GM19240 (cell line): ENCODE measurements around the gene KCNQ1.

Source experiments
- DNase-seq: peaks from one replicate; pipeline ENCODE4 v3.0.0; 2011; ENCODE audit warnings: low spot score; ENCODE audit not compliant: insufficient read length

The KCNQ1 gene

DNA sequence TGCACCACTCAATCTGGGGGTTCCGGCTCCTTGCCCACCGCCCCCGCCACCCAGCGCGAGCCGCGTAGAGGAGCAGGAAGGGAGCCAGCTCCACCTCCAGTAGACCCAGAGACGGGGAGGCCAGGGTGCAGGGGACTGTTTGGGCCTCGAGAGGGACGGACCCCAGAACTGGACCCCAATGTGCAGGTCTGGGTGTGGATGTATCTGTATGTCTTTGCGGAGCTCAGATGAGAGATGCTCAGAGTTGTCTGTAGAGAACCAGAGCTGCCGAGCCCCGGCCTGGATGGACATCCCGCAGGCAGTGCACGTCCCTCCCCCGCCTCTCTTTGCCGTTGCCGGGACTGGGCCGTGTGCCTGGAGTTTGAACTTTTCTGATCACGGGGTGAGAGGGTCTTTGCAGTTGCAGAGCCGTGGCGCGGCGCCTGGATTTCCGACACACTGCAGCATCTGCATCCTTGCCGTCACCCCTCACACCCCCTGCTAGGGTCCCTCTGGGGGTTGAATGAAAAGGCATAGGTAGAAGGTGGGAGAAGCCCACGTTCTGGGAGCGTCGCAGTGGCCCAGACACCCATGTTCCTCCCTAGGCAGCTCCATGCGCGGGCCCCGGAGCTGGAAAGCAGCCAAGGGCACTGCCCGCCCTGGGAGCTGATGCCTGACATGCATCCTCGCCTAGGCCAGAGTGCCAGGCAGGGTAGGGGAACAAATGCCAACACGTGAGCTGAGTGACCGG, 105.2 kb downstream of the KCNQ1 start:
- DNase-seq: no peak

DNA sequence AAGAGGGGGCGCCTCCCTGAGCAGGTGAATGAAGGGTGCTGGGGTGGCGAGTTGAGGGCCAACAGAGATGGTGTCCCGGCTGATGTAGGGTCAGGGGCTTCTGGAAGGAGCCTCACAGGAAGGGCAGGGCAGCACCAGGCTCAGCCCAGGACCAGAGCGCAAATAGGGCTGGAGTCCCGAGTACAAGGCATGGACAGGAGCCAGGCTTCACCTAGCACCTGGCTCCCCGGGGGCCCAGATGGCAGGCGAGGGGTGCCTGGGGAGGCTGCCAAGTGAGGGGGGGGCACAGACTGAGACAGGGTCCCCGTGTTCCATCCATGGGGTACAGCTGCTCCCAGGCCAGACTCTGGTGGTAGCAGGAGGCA, 105.8 kb downstream of the KCNQ1 start:
- no peak for DNase-seq

DNA sequence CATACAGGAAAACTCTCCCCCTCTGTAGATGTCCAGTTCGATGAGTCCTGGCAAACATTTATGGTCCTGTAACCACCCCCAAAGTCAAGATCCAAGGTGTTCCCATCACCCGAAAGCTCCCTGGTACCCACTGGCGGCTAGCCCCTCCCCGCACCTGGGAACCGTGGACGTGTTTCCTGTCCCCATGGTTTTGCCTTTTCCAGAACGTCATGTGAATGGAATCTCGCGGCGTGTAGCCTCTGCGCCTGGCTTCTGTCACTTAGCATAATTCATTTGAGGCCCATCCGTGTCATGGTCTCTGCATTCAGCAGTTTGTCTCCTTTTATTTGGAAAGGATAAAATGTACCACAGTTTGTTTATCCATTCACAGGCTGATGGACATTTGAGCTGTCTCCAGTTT, 106.3 kb downstream of the KCNQ1 start:
- no peak for DNase-seq

DNA sequence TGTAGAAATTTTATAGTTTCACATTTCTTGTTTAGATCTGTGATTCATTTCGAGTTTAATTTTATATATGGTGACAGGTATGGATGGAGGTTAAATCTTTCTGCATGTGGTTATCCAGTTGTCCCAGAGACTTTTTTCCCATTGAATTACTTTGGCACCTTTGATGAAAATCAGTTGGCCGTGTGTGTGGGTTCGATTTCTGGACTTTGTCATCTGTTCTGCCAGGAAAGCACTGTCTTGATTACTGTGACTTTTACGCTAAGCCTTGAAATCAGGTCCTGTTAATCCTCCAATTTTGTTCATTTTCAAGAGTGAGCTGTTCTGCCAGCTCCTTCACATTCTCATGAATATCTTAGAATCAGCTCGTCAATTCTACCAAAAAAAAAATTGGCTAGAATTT, 107.4 kb downstream of the KCNQ1 start:
- no peak for DNase-seq

DNA sequence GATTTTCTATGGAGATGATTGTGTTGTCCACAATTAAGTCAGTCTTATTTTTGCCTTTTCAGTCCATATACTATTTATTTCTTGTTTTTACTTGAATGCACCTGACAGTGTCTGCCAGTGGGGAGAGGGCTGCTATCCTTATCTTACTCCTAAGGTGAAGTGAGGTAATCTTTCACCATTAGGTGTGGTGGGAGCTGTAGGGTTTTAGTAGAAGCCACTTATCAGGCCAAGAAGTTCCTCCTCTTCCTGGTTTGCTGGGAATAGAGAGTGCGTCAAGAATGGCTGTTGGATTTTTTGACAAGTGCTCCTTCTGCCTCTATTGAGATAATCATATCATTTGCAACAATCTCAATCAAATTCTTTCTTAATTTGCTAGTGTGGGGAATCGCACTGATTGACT, 108.4 kb downstream of the KCNQ1 start:
- no peak for DNase-seq

DNA sequence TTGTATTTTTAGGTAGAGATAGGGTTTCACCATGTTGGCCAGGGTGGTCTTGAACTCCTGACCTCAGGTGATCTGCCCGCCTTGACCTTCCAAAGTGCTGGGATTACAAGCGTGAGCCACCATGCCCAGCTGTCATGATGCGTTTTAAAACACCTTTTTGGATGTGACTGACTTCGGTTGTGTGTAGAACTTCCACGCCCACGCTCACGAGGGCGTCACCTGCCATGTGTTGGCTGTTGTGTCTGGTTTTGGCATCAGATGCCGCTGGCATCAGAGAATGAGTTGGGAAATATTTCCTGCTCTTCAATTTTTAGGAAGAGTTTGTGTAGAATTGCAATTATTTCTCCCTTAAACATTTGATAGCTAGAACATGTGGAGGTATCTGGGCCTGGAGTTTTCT, 109.1 kb downstream of the KCNQ1 start:
- no peak for DNase-seq

DNA sequence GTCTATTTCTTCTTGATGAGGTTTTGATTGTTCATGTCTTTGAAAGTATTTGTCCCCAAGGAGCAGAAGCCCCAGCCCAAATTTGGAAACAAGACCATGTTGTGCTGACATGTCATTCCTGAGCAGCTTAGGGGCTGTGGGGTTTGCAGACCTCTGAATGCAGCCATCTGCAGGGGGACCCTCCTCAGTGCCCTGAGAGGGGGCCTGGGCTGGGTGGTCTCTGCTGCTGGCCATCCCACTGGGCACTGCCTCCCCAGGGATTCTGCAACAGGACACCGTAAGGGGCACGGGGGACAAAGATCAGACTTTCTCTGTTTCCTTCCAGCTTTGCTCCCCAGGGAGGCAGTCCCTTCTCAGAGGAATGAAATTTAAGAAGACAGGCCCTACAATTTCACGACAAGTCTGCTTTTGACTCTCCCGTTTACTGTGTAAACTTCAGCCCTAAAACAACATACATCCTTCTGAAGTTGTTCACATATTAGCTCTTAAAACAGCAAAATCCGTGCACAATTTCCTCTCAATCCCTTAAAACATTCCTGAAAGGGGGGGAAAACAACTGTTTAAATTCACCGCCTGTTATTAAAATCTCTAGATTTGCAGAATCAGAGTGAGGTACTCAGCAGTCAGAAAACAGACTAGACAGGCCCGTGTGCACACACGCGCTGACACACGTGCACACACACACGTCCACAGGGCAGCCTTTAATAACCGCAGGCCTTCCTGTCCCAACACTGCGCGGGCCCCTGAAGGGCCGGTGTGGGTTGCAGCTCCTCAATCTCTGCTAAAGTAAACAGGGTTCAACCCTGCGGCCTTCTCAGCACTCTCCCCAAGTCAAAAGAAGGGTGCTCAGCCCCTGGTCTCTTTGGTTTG, 109.8 kb downstream of the KCNQ1 start:
- no peak for DNase-seq

DNA sequence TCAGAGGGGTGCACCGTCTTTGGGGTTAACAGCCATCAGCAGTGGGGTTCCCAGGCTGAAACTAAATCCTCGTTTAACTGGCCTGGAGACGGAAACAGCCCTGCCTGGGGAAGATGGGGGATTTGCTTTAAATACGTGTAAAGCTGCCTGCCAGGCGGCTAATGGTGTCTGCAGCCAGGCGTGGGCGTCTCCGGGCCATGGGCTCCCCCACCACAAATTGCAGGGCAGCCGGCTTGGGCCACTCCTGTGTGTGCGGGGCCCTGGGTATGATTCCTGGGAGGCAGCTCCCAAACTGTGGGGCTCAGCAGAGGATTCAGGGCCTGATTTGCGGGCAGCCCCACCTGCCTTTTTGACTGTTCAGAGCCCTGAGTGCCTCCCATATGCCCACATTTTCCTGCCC, 110.5 kb downstream of the KCNQ1 start:
- no peak for DNase-seq

DNA sequence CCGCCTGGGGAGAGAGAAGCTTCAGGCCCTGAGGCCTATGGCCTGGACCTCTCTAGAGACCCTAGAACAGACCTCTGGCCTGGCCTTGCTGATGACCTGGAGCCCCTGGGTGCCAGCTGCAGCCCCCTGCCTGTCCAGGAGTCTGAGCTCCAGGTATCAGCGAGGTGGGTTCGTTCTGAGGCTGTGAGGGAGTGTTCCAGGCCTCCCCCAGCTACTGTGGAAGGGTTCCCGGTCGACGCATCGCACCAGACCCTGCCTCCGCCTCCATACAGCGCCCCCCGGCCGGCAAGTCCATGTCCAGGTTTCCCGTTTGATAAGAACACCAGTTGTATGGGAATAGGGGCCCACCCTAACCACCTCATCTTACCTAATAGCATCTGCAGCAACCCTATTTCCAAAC, 111.1 kb downstream of the KCNQ1 start:
- DNase-seq: no peak

DNA sequence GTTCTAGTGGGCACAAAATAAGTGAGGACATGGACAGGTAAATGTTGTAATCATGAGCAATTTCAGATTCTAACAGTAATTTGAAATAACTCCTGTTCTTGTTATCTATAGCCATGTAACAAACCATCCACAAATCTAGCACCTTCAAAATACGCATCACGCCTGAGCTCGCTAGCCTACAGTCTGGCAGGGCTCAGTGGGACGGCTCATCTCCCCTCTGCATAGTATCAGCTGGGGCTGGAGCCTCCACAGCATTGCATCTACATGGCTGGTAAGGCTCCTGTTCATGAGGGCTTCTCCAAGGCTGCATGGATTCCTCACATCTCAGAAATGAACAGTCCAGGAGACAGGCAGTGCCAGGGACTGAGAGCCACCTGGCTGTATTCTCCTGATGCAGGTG, 112.6 kb downstream of the KCNQ1 start:
- DNase-seq: no peak

DNA sequence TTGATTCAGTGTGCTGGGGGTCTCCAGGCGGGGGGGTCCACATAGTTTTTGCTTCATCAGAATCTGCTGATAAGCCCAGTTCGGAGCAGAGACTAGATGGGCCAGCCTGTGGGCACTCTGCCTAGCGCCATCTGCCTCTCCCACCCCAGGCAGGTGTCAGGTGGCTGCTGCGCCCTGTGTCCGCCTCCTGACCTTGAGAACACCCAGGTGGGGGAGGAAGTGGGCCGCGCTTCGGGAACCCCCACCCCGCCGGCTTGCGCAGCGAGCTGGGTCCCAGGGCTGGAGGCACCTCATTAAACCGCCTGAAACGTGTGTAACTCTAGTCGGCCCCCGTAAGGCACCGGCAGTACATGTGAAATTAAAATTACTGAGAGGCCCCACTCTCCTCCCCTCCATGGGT, 113.6 kb downstream of the KCNQ1 start:
- no peak for DNase-seq

DNA sequence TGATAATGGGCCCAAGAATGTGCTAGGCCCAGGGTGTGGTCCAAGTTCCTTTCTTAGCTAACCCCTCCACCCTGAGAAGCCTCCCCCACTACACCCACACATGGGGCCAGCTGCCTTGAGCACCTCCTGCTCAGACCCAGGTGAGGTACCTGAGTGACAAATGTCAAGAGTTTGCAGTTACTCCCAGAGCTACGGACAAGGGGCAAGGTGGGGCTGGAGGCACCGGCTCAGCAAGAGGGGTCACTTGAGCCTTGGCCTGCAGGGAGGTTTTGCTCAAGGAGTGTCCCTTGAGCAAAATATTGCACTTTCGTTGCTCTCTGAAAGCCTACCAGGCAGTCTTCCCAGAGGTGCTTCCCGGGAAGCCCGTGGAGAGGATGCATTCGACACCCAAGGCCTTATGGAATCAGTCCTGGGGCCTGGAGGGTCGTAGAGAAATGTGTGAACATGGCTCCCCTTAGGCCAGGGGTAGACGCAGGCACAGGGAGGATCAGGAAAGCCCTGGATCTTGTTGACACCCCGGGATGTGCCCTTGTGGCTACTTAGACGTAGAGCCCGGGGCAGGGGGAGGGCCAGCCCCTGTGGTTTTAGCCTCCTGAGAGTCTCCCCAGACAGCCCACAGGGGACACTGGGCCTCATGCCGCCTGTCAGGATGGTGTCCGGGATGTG, 114.2 kb downstream of the KCNQ1 start:
- no peak for DNase-seq

DNA sequence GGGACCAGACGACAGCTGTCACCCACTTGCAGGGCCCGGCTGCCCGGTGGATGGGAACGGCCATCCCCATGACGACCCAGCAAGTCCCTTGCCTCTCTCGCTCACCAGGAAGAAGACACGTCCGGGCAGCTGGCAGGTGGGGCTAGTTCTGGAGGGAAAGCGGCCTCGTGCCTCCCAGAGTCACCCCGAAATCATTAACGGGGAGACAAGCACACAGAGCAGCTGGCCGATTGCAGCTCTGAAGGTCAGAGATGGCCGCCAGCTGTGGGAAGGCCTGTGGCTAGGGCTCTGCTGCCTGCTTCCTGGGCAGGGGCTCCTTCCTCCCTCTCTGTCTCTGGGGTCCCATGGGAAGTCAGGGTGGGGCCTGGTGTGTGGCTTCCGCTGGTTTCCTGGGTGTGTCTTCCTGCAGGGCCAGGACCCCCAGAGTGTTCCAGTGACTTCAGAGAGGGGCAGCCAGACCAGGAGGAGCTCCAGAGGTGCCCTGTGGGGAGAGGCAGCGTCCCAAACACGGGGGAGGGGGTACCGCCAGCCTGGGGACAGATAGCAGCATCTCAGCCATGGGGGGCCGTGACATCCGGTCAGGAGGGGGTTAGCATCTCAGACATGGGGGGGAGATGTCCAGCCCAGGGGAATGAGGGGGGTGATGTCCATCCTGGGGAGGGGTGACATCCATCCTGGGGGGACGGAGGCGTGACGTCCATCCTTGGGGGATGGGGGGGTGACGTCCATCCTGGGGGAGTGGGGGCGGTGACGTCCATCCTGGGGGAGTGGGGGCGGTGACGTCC, 114.9 kb downstream of the KCNQ1 start:
- no peak for DNase-seq

DNA sequence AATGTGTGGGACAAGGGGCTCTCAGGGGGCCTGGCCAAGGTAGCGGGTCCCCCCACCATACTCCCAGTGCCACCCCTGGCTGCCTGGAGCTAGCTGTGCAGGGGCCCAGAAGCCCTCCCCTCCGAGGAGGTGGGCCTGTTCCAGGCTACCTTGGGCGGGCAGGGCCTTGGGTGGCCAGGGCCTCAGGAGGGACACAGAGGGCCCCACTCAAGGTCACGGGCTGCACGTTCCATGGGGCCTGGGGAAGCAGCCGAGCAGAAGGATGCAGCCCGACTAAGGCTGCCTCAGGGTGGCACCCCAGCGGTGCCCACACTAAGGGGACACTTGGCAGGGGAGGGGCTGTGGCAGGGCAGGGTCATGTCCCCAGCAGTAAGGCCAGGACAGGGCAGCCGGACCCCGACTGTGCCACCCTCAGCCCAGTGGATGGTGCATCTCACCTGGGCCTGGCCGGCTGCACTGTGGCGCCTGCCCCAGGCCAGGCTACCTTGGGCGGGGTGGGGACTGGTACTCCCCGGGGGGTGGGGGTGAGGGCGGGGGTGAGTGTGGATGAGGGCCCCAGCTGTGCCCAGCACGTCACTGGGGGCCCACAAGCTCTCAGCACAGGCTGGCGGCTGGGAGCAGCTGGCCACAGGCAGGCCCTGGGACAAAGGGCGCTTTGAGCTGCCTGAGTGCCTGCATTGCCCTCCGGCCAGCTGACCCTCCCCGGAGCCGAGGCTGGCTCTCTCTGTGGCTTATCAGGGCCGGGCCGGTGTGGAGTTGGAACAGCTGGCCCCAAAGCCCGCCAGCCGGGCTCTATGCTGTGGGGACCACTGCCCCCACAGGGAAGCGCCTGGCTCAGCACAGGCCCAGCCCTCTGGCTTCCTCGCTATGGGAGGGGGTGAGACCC, 117.1 kb downstream of the KCNQ1 start:
- DNase-seq: no peak

DNA sequence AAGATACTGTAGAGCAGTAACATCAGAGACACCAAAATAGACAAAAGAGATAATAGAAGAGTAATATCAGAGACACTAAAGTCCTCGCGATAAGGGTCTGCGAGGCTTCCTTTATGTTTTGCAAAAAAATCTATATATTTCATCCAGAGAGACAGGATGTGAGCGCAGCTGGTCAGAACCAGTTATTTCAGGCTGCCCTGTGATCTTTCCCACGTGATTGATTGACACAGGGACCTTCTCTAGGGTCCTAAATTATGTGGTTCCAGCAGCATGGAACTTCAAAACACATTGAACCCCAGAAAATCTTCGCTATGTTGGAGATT, 118.0 kb downstream of the KCNQ1 start:
- DNase-seq: no peak

DNA sequence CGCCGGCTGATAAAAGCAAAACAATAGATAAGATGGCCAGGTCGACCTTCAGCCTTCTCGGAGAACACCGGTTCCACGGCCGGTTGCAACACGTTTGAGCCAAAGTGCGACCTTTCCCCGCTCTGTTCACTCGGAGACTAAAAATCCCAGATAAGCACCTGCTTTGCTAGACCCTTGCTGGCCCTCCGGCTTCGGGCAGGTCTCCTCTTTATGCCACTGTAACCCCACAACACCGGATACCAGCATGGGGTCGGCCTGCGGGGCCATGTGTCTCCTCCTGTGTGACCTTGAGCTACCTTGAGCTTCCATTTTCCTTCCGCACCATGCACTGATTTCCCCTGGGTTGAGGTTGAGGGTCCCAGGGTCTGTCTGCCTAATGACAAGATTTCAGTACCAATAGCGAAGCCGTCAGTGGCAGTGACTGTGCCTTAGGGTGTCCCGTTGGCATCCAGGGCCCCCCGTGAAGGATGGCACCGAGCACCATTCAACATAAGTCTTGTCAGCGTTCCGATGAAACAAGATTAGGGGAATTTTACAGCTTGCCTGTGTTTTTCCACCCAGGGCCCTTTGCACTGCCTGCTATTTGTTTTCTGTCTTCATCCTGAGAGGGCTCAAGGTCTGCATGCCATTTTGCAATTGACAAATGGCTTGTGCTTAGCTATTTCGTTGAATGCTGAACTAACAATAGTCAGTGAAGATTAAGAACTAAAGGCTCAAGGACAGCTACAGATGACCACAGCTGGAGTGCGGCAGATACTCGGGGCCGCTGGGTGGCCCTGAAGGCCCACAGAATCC, 118.6 kb downstream of the KCNQ1 start:
- DNase-seq: no peak

DNA sequence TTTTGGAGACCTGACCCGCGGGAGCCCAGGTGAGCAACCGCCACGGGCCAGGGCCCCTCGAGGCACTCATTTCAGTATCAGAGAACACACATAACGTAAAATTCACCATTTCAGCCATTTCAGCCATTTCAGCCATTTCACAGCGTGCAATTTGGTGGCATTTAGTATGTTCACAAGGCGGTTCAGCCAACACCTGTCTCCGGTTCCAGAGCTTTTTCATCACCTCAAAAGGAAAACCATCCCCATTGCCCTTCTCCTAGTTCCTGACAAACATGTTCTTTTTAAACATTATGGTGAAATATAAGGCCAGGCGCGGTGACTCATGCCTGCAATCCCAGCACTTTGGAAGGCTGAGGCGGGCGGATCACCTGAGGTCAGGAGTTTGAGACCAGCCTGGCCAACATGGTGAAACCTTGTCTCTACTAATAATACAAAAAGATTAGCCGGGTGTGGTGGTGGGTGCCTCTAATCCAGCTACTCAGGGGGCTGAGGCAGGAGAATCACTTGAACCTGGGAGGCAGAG, 119.3 kb downstream of the KCNQ1 start:
- no peak for DNase-seq

DNA sequence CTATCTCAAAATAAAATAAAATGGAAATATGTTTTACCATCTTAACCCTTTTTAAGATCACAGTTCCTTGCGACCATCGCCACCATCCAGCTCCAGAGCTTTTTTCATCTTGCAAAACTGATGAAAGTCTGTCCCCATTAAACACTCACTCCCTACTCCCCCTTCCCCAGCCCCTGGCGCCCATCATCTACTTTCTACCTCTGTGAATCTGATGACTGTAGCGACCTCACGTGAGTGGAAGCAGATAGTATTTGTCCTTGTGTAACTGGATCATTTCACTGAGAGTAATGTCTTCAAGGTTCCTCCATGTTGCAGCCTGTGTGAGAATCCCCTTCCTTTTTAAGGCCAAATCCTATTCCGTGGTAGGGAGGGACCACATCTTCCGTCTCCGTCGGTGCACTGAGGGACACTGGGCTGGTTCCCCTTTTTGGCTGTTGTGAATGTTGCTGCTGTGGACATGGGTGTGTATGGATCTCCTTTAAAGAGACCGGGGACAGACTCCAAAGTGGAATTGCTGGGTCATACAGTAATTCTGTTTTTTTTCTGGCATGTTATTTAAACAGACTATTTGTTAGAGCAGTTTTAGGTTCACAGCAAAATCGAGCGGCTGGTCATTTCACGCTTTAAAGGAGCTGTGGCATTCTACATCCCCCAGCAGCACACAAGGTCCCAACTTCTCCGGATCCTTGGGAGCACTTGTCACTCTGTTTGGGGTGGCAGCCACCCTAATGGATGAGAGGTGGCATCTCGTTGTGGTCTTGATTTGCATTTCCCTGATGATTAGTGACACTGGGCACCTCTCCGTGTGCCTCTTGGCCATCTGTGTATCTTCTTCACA, 120.0 kb downstream of the KCNQ1 start:
- DNase-seq: no peak
